MM.1S (cell line): ENCODE data around the gene WDFY1.

Source experiments
- DNase-seq: peaks from one replicate; pipeline ENCODE4 v3.0.0-alpha.2; 2015
- H2AFZ ChIP-seq: fragments of 300-600 bp; sonication (generic); 2 replicates; pipeline ENCODE4 v1.6.0; 2016; ENCODE audit warnings: antibody characterized with exemption, low read length
- H3F3A ChIP-seq: fragments of 300-600 bp; sonication (generic); 2 replicates; pipeline ENCODE4 v1.6.1; 2016; ENCODE audit warnings: mild to moderate bottlenecking, antibody characterized with exemption, low read length, moderate library complexity, mixed read lengths; ENCODE audit not compliant: insufficient read depth
- H3K27ac ChIP-seq: fragments of 300-600 bp; sonication (generic); 2 replicates; pipeline ENCODE4 v1.5.1; 2016; ENCODE audit warnings: mild to moderate bottlenecking, low read length
- H3K27me3 ChIP-seq: fragments of 300-600 bp; sonication (generic); replicated peaks from 2 replicates; pipeline ENCODE4 v1.6.0; 2016; ENCODE audit warnings: low read length; ENCODE audit not compliant: insufficient read depth
- H3K36me3 ChIP-seq: fragments of 300-600 bp; sonication (generic); replicated peaks from 2 replicates; pipeline ENCODE4 v1.6.1; 2016; ENCODE audit warnings: mild to moderate bottlenecking, low read length, mixed read lengths; ENCODE audit not compliant: insufficient read depth
- H3K4me1 ChIP-seq: fragments of 300-600 bp; sonication (generic); 2 replicates; pipeline ENCODE4 v1.6.1; 2016; ENCODE audit warnings: low read length, mixed read lengths
- H3K4me2 ChIP-seq: fragments of 300-600 bp; sonication (generic); 2 replicates; pipeline ENCODE4 v1.6.0; 2016; ENCODE audit warnings: low read depth, low read length
- H3K4me3 ChIP-seq: fragments of 300-600 bp; sonication (generic); 2 replicates; pipeline ENCODE4 v1.5.1; 2016; ENCODE audit warnings: low read length, mixed read lengths
- H3K79me2 ChIP-seq: fragments of 300-600 bp; sonication (generic); 2 replicates; pipeline ENCODE4 v1.6.1; 2016; ENCODE audit warnings: mixed run types, low read length, mixed read lengths
- H3K9ac ChIP-seq: fragments of 300-600 bp; sonication (generic); 2 replicates; pipeline ENCODE4 v1.6.1; 2016; ENCODE audit warnings: low read length, mixed read lengths
- H3K9me2 ChIP-seq: fragments of 300-600 bp; sonication (generic); replicated peaks from 2 replicates; pipeline ENCODE4 v1.6.1; 2016; ENCODE audit warnings: mild to moderate bottlenecking, low read length, mixed read lengths; ENCODE audit not compliant: insufficient read depth
- H3K9me3 ChIP-seq: fragments of 300-600 bp; sonication (generic); replicated peaks from 2 replicates; pipeline ENCODE4 v1.6.1; 2016; ENCODE audit warnings: mild to moderate bottlenecking, low read length, mixed read lengths; ENCODE audit not compliant: insufficient read depth
- H4K20me1 ChIP-seq: fragments of 300-600 bp; sonication (generic); 2 replicates; pipeline ENCODE4 v1.6.1; 2016; ENCODE audit warnings: mild to moderate bottlenecking, low read length, moderate library complexity, mixed read lengths; ENCODE audit not compliant: insufficient read depth
- EZH2 ChIP-seq: fragments of 300-600 bp; sonication (generic); optimal IDR thresholded peaks from 2 replicates; pipeline ENCODE3; 2017; ENCODE audit warnings: low read depth, mild to moderate bottlenecking, antibody characterized with exemption, low read length, mixed read lengths
- EZH2phosphoT487 ChIP-seq: fragments of 300-600 bp; sonication (generic); IDR thresholded peaks from 2 replicates; pipeline ENCODE4 v1.6.1; 2018; ENCODE audit warnings: antibody characterized with exemption, low read length
- TF ChIP-seq, protein P1 (sequence below): fragments of 300-600 bp; sonication (generic); IDR thresholded peaks from 2 replicates; pipeline ENCODE4 v1.5.1; 2016; ENCODE audit warnings: antibody characterized with exemption, low read length, mixed read lengths

Gene WDFY1

DNA sequence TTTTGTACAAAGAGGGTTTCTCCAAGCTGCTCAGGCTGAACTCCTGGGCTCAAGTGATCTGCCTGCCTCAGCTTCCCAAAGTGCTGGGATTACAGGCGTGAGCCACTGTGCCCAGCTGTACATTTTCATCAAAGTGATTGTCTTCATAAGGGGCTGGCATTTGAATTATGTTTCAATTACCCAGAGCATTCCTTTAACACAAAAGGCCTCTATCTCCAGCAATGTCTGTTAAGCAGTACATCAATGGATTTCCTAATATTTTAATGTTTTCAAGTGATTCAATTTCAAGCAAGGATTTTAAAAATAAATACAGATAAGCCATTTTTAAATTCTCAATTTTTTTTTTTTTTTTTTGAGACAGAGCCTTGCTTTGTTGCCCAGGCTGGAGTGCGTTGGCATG, 56.9 kb downstream of the WDFY1 start:
- Histone ChIP-seq H3K9me2 (no peaks in the 10 kb centered on the region), H3K4me1 (no peaks in the 10 kb centered on the region), H3K36me3 (no peaks in the 10 kb centered on the region)

DNA sequence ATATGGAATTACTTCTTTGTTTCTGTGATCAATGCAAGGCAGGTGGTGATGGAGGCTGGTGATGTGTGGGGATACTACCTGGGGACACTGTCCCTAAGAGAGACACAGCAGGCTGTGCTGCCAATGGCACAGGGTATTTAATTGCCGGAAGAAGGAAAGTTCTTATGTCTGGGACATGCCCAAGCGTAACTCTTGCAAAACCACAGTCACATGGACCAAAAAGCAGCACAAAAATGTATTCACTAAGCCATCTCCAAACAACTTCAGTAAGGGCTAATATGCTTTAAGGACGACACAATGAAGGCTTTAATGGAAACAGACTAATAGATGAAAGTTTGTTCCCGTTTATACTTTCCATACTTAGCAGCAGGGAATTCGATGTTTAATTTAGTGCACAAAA, 58.0 kb downstream of the WDFY1 start:
- Histone ChIP-seq H3K4me3 (no peak overlapping the region), H3K9ac (no peak overlapping the region), H3K27me3 (no peaks in the 10 kb centered on the region), H3K79me2 (no peaks in the 10 kb centered on the region), H3F3A (no peaks in the 10 kb centered on the region), H4K20me1 (no peaks in the 10 kb centered on the region), H3K9me3 (no peaks in the 10 kb centered on the region), H3K4me1 (no peaks in the 10 kb centered on the region), H3K36me3 (no peaks in the 10 kb centered on the region), H2AFZ (no peak overlapping the region), H3K9me2 (no peaks in the 10 kb centered on the region), H3K4me2 (no peak overlapping the region), H3K27ac (no peak overlapping the region)
- DNase-seq: no peak
- TF ChIP-seq, protein P1, sequence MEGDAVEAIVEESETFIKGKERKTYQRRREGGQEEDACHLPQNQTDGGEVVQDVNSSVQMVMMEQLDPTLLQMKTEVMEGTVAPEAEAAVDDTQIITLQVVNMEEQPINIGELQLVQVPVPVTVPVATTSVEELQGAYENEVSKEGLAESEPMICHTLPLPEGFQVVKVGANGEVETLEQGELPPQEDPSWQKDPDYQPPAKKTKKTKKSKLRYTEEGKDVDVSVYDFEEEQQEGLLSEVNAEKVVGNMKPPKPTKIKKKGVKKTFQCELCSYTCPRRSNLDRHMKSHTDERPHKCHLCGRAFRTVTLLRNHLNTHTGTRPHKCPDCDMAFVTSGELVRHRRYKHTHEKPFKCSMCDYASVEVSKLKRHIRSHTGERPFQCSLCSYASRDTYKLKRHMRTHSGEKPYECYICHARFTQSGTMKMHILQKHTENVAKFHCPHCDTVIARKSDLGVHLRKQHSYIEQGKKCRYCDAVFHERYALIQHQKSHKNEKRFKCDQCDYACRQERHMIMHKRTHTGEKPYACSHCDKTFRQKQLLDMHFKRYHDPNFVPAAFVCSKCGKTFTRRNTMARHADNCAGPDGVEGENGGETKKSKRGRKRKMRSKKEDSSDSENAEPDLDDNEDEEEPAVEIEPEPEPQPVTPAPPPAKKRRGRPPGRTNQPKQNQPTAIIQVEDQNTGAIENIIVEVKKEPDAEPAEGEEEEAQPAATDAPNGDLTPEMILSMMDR: no peak
- TF ChIP-seq EZH2: no peak
- TF ChIP-seq EZH2phosphoT487: no peak

More for the DNA sequence above, 56.9 kb downstream of the WDFY1 start:
- H2AFZ ChIP-seq: no peak overlapping the region
- no peaks in the 10 kb centered on the region for H3K9me3 ChIP-seq
- DNase-seq: no peak
- no peaks in the 10 kb centered on the region for H3F3A ChIP-seq
- H3K27ac ChIP-seq: no peak overlapping the region
- H3K4me3 ChIP-seq: no peak overlapping the region
- no peaks in the 10 kb centered on the region for H3K79me2 ChIP-seq
- TF ChIP-seq EZH2: no peak
- TF ChIP-seq, protein P1: no peak
- TF ChIP-seq EZH2phosphoT487: no peak
- H3K9ac ChIP-seq: no peak overlapping the region
- no peaks in the 10 kb centered on the region for H4K20me1 ChIP-seq
- no peak overlapping the region for H3K4me2 ChIP-seq
- no peaks in the 10 kb centered on the region for H3K27me3 ChIP-seq

DNA sequence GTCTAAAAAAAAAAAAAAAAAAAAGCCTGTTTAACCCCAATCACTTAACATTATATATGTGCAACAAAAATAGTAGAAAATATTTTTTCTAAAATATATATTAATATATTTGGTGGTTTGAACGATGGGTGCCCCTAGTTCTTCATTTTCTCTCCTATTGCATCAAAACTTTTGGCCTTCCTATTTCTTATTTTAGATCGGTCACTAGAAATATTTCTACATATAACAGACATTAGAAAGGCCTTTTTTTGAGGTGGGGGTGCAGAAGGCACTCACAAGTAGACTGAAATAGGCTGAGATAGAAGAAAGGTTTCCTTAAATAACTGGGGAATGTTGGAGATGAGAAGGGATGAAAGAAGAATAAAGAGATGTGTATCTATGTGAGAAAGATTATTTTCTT, 58.4 kb downstream of the WDFY1 start:
- Histone ChIP-seq H3K9ac (no peak overlapping the region), H3K9me3 (no peaks in the 10 kb centered on the region), H3F3A (no peaks in the 10 kb centered on the region), H3K9me2 (no peaks in the 10 kb centered on the region), H3K27me3 (no peaks in the 10 kb centered on the region), H3K36me3 (no peaks in the 10 kb centered on the region), H3K4me2 (no peak overlapping the region), H2AFZ (no peak overlapping the region), H3K4me3 (no peak overlapping the region), H3K27ac (no peak overlapping the region), H4K20me1 (no peaks in the 10 kb centered on the region), H3K79me2 (no peaks in the 10 kb centered on the region), H3K4me1 (no peaks in the 10 kb centered on the region)
- DNase-seq: no peak
- TF ChIP-seq EZH2 (no peak), EZH2phosphoT487 (no peak)
- TF ChIP-seq, protein P1: no peak
